NCI-H2029 (cell line): ENCODE measurements around the gene MACC1.
"Not testable (repeated sequence)": the region's sequence is repeated elsewhere in the genome, so short reads cannot be mapped to it uniquely, and the experiment has no call there.

ENCODE experiments used
- DNase-seq: peaks from one replicate; lab custom pipeline; 2025; lab: John Stamatoyannopoulos, UW

MACC1 gene

DNA sequence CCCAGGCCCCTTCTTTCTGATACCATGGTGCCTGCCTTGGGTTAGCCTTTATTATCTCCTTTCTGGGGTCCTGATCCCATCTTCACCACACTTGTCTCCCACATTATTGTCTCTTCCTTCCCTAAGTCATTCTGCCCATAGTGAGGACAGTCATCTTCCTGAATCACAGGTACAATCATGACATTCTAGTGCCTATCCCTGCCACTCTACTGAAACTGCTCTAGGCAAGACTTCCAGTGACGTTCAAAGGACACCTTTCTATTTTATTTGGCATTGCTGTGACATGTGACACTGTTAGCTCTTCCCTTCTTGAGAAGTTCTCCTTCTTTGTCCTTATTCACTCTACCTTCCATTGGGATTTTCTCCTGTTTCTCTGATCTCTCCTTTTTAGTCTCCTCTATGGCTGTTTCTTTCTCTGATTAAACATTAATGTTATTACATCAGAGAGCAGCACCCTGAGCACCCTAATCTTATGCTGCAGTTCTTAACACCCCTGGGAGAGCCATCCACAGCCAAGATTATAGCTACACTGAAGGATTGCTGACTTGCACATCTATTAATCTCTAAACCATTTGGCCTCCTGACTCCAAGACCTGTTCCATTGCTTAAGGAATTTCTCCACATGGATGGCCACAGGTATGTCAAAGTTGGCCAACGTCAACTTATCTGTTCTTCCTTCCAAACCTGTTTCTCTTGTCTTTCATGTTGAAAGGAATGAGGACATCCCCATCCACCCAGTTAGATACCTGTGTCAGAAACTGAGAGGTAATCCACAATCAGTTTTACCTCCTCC is 10.9 kb downstream of the MACC1 start:
- DNase-seq, result no peak

DNA sequence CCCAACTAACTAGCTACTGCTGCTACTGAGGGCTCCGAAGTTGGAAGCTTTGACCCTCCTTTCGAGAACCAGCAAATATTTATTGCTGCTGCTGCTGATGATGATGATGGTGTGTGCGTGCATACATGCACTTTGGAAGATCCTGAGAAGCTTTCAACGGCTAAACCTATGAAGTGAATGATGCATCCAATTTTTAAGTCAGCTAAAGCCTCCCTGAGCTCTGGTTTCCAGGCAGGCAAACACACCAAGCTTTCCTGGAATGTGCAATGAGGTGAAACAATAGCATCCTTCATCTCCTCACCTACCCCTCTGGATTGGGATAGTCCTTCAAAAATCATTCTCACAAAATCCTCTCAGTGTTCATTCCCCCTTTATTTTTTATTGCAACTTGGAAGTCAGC is 13.9 kb downstream of the MACC1 start:
- no peak for DNase-seq

DNA sequence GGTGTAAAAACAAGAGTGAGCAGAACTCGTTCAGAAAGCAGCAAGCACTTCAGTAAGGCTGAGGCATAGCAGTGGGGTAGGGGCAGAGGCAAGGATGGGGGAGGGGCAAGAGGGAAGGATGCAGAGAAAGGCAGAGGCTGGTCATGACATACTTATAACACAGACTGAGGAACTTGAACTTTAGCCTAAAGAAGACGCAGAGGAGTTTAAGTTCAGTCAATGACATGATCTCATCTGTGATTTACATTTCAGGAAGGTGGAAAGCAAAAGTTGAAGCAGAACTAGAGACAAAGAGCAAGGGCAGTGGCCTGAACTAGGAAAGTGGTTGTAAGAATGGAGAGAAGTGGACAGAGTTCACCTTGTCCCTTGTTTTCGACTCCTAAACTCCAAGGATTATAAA is 15.8 kb downstream of the MACC1 start:
- DNase-seq, result no peak

DNA sequence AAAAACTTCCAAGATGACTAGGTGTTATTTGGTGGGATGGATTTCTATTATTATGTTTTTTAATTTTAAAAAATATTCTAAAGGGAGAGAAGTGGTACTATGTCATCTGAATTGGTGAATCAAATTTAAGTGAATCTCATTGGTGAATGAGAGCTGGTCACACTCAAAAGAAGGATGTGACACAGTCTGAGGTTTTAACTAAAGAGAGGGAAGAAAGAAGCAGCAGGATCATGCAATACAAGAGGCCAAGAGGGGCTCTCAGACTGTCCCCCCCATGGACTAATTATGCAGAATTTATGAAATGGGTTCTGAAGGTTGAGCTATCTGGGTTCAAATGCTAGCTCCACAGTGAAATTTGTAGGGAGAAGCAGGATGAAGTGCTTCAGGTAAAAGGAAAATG is 16.2 kb downstream of the MACC1 start:
- DNase-seq, result no peak

DNA sequence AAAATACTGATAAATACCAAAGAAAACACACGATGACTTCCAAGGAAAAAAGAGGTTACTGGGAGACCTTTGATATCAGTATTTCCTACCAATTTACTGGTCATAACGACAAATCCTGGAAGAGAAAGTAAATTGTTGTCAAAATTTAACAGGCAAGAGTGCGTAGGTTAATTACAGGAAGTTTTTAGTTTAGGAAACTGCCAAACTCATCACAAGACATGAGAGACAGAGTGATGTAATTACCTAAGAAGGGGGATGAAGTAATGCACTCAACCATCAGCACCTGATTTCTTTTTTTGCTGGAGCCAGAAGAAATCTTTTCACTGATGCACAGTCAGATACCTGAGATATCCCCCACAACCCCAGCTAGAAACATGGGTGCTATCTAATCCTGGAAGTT is 16.8 kb downstream of the MACC1 start:
- DNase-seq, result no peak

DNA sequence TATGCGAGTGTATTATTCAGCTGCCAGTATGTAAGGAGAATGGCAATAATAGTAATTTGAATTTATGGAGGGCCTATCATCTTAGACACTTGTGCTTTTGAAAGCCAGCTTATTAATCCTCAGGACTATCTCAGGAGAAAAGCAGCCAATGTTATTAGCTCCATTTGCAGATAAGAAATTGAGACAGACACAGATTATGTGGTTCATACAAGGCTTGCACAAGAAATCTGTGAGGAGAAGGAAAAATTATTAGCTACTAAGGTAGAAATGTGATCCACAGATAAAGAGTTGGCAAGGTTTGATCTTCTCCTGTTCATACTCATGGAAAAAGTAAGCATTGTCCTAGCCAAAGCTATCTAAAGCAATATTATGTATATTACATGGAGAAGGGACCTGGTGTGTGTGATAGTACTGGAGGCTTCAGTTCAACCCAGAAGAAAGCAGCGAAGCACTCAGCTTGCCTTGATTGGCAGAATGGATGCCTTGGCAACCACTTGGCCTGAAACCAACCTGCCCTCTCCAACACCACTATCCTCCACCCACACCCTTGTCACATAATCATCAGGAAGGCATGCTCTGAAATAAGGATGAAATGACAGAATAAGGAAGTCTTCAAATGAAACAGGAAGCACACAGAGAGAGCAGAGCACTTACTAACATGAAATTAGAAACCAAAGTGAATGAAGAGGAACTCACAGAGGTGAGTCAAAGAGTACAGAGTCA is 18.0 kb downstream of the MACC1 start:
- peak; percentile 97 for DNase-seq

DNA sequence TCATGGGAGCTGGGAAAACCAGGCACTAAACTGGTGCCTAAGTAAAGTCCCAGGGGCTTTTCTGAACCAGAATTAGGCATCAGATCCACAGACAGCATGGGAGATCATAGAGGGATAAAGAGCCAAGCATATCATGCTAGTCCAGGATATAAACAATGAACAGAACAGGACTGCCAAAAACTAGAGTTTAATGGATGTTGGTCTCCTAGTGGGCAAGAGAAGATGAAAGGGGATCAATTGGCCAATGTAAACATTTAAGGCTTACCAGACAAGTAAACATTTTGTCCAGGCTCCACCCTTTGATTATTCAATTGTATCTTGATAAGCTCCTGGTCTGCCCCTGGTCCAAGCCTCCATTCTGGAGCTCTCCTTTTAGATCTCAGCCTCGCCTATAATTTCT is 18.9 kb downstream of the MACC1 start:
- peak; percentile 80 for DNase-seq

DNA sequence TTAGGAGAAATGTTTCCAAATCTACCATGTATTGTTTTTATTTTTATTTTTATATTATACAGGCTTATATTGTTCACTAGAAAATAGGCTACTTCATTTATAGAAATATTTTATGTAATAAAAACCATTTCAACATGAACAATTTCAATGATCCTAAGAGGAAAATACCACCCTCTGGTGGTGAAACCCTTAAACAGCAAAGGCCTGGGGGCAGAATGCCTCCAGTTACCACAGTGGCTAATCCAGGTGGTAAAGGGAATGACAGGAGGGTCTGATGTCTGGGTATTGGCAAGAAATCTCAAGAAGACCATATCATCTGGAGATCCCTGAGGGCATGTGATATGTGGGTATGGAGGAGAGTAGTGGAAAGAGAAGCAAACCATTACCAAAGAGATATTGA is 19.3 kb downstream of the MACC1 start:
- DNase-seq, result peak; percentile 23

DNA sequence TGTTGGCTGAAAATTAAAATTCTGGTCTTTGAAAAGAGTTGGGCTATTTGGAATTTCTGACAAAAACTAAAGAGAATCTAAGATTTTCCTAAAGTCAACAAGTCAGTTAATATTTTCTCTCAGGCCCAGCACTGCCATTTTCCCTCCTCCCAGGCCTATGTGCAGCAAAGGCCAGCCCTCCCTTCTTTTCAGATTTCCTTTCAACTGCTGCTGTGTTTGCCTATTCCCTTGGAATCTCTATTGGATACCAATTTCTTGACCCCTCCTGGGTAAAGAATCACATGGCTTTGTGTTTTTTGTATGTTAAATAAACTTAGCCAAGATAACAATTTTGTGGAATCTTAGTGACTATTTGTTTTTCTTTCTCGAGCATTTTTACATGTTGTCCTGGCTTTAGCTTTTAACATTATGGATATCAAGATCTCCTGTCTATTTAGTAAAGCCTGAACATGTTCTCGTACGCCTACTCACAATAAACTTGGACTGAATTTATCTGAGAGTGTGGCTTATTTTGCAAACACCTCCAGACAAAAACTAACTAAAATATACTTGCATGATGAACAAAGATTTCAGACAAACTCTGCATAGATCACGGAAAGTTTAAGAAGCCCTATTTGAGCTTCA is 19.9 kb downstream of the MACC1 start:
- no peak for DNase-seq

DNA sequence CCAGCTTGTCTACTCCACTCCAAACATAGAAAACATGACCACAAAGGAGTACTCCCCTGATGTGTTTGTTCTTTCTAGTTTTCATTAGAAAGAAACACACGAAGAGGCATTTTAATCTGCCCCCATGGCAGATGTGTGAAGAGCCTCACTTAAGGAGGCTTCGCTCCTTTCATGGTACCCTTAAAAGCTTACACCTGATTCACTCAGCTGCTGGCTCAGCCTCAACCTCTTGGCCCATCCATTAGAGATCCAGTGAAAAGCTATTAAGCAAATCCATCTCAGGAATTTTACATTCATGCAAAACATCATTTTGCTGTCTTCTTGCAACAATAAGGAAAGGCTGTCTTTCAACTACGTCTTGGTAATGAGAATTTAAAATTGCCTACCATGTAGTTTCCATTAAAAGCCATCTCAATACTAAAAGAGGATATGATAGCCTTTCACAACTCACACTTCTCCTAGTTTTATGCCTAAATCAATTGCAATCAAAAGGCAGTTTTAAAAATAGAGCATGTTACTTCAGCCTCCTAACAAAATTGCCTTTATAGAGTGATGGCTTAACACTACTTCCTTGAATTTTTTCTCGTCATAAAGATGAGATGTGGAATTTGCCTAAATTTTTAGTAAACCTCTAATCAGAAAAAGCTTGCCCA is 22.7 kb downstream of the MACC1 start:
- peak; percentile 44 for DNase-seq

DNA sequence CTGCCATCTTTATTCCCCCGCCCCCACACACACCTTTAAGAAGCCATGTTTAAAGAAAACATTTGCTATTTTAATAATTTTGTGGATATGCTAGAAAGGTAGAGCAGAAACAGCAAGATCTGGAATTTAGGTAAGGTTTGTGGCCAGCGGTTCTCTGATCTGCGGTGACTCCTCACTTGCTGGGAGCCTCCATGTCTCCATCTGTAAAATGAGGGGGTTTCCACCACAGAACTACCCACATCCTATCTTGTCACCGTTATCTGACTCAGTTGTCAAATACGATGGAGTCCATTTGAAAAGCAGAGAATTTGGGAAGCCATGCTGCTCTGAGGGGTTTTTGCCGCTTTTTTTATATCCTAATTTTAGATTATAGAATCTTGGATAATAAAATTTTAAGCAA is 23.3 kb downstream of the MACC1 start:
- no peak for DNase-seq

DNA sequence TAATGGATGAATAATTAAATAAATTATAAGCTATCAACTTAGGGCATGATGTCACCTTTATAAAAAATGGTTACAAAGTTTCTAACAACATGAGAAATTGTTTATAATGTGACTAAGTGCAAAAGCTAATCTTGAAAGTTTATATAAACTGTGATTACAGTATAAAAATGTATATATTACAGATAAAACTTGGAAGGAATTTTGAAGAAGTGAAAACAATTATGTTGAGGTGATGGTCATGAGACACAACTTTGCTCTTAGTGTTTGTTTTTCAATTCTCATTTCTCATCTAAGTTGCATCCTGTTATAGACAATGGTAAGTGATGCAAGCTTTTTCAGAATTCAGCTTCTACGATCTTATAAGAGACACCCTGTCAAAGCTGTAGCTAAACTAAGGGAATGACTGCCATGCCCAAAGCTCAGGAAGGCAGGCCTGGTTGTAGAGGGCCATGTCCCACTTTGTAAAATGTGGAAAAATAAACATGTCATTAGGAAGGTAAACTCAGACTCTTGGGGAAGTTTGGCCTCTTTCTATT is 23.9 kb downstream of the MACC1 start:
- no peak for DNase-seq

DNA sequence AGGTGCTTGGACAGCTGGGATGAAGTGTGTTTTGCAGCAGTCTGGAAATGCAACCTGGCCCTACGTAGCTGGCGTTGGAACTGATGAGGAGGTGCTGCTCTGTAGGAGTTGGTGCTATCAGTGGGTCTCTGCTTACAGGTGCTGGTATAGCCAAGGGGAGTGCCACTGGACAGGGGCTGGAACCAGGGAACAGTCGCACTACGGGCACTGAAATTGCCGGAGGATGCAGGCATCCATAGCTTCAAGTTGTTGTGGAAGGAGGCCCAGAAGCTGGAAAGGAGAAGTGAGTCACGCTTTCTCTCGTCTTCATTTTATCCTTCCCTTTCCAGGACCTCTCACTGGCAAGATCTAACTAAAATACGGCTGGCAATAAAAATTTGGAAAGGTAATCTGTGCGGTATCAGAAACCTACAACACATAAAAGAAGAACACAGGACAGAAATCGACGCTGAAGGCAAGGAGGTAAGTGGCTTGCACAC is 25.8 kb downstream of the MACC1 start:
- no peak for DNase-seq

DNA sequence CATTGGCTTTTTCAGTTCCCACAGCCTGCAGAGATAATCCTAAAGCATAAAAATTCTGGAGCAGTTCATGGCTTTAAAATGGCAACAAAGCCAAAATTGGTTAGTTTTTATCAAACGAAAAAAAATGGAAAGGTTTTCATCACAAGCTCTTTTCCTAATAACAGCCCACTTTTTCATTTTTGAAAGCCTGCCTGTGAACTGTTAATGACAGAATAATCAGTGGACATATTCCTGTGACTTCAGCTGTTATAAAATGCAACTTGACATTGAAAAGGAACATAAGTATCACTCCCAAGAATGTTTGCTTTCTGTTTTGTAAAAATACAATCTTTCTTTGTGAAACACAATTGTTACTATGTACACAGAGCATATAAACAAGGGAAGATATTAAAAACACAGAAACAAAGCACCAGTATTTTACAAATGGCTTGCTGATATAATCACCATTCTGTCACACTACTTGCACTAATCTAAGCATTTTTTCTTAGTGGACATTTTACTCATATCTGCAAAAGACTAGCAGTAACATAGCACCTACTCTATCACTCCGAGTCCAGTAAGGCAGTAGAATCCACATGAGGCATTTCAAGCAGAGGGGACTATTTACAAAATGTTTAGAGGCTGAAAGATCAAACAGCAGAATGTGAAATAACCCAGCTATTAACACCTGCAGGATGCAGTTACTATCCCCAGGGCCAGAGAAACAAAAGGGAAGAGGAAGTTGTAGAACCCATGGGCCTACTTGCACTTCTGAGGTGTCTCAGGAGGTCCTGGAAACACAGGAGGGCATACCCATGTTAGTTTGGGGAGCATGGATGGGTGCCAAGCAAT is 26.4 kb downstream of the MACC1 start:
- DNase-seq, result peak; percentile 56

DNA sequence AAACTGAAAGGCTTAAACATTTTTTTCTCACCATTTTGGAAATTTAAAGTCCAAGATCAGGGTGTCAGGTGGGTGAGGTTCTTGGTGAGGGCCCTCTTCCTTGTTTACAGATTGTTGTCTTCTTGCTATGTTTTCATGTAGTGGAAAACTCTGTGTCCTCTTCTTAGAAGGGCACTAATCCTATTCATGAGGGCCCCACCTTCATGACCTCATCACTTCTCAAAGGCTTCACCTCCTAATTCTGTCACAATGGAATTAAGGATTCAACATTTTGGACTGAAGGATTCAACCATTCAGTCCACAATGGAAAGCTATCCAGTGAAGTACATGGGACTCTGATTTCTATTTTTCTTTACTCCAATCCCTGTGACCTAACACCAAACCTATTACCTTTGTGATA is 27.3 kb downstream of the MACC1 start:
- DNase-seq, result no peak

DNA sequence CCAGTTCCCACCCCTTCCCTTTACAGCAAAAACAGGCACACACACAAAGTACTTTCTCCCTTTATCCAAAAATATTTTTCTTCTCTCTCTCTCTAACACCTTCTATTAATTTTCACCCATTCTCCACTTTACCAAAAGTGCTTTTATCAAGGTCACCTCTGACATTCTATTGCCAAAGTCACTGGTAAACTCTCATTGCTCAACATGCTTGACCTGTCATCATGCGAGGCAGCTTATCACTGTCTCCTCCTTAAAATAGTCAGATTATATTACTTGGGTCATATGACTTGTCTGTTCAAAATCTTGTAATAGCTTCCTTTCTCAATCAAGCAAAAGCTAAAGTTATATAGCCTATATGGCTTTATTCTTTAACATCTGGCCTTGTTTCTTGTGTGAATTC is 28.6 kb downstream of the MACC1 start:
- no peak for DNase-seq

DNA sequence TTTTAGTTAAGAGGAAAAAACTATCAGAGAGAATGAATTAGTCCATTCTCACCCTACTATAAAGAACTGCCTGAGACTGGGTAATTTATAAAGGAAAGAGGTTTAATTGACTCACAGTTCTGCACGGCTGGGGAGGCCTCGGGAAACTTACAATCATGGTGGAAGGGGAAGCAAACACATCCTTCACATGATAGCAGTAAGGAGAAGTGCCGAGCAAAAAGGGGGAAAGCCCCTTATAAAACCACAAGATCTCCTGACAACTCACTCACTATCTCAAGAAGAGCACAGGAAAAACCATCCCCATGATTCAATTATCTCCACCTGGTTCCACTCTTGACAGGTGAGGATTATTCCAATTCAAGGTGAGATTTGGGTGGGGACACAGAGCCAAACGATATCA is 29.3 kb downstream of the MACC1 start:
- not testable (repeated sequence) for DNase-seq

DNA sequence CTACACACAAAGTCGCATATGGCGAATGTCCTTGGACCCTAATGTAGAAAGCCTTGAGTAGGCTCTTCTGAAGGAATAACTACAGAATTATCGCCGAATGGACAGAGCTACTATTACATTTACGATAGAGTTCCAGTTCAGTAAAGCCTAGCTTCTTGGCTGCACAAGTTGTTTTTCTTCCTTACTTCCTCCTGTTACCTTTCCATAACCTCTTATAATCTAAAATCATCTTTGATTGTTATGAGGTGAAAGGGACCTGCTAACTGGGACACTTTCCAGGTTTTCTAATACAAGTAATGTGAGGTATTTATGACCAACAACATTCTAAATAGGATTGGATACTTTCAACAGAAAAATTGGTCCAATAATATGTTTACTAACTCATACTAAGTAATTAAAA is 31.2 kb downstream of the MACC1 start:
- no peak for DNase-seq

DNA sequence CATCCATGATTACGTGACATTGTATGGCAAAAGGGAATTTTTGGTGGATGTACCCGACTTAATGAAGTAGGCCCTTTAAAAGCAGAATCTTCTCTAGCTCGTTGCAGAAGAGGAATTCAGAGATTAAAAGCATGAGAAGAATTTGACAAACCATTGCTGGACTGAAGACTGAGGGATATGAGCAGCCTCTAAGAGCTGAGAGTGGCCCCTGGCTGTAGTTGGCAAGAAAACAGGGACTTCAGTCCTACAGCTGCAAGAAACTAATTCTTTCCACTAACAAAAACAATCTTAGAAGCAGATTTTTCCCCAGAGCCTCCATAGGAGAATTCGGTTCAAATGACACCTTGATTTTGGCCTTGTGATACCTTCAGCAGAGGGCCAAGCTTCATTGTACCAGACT is 34.1 kb downstream of the MACC1 start:
- no peak for DNase-seq

DNA sequence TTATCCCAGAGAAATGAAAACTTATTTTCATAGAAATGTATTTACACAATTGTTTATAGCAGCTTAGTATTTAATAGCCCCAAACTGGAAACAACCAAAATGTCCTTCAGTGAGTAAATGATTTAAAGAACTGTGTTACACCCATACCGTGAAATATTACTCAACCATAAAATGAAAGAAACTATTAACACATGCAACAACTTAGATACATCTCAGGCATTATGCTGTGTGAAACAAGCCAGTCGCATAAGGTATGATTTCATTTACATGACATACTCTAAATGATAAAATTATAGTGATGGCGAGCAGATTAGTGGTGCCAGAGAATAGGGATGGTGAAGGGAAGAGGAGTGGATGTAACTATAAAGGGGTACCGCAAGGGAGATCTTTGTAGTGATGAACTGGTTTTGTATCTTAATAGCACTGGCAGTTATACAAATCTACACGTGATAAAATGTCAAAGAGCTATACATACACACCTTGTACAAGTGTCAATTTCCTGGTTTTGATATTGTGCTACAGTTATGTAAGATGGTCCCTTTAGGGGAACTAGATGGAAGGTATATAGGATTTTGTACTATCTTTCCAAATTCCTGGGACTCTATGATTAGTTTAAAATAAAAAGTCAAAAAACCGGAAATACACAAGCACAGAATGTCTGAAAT is 40.5 kb downstream of the MACC1 start:
- DNase-seq, result no peak

DNA sequence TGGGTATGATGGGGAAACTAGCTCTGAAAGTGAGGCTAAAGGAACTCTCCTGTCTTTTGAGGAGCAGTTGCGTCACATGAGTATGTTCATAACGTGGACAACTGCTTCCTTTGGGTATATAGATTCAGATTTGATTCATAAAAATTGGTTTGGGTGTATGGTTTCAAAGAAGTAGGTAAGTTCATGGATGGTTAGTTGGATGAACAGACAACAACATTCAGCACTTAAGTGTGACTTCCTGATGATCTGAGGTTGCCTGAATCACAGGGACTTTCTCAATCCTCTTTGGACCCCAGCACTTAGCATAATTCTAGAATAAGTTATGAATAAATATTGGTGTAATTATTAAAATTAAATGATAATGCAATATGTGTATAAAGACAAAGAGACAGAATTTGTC is 43.4 kb downstream of the MACC1 start:
- DNase-seq, result no peak
